Stomach smooth muscle (tissue), 2 donors: ENCODE results near the gene DIAPH2.
"Not testable (repeated sequence)": the region's sequence is repeated elsewhere in the genome, so short reads cannot be mapped to it uniquely, and the experiment has no call there.

Source experiments
- H3K27ac ChIP-seq: one replicate; pipeline ENCODE4 v1.7.0; 2013; ENCODE audit warnings: mild to moderate bottlenecking, low read length, inconsistent platforms
- H3K27me3 ChIP-seq, 2 donors: one replicate each; pipeline ENCODE4 v1.7.0; 2013; ENCODE audit warnings: low read length in 2 of 2; ENCODE audit not compliant: insufficient read depth in 2 of 2, control insufficient read depth in 1 of 2
- H3K36me3 ChIP-seq, 2 donors: one replicate each; pipeline ENCODE4 v1.7.0; 2013; ENCODE audit warnings: low read length in 2 of 2; ENCODE audit not compliant: control insufficient read depth in 2 of 2, insufficient read depth in 2 of 2
- H3K4me1 ChIP-seq: one replicate; pipeline ENCODE4 v1.7.0; 2013; ENCODE audit warnings: low read length; ENCODE audit not compliant: control insufficient read depth, insufficient read depth
- H3K4me3 ChIP-seq, 2 donors: one replicate each; pipeline ENCODE4 v1.7.0; 2013; ENCODE audit warnings: low read length in 2 of 2
- H3K9ac ChIP-seq, 2 donors: one replicate each; pipeline ENCODE4 v1.7.0; 2013; ENCODE audit warnings: low read length in 2 of 2, mild to moderate bottlenecking in 1 of 2
- H3K9me3 ChIP-seq, 2 donors: one replicate each; pipeline ENCODE4 v1.7.0; 2013; ENCODE audit warnings: low read length in 2 of 2; ENCODE audit not compliant: control insufficient read depth in 2 of 2
- donor health status: healthy.
- donor health status: Pancreatic carcinoma.

DIAPH2 gene

DNA sequence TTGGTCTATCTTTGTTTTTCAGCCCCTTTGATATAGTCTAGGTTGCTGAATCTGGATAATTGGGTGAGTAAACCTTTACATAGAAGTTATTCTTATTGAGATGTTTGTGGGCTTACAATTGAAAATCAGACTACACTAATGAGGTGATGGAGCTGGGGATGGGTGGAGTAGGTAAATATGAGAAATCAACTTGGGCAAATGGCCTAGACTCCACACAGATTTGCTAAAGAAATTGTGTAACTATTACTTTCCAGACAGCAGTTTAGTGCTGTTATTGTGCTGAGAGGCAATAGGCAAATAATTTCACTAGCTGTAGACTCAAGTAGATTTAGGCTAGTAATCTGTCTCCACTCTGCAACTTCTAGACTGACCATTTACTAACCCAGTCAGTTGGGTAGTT lies 8.2 kb downstream of the DIAPH2 start:
- Histone ChIP-seq H3K36me3 (no peaks in the 10 kb centered on the region), H3K27me3 (peaks cover 0 to 2% of the 10 kb centered on the region in 2 donors), H3K4me1 (no peaks in the 10 kb centered on the region), H3K4me3 (no peak overlapping the region), H3K9me3 (no peaks in the 10 kb centered on the region), H3K27ac (no peak overlapping the region), H3K9ac (no peak overlapping the region)

DNA sequence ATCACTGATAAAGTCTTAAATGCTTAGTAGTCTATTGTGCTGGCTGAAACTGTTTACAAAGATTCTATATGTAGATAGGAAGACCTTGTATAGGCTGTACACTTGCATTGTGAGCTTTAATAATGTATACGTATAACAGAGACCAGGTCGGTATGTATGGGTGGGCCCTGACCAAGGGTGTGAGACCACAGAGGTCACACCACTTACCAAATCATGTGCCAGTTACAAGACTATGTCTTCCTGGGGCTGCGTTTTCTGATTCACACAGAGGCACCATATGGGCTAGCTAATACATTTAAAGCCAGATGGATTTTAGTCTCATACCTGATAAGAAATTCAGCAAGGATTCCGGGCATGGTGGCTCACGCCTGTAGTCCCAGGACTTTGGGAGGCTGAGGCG lies 8.8 kb downstream of the DIAPH2 start:
- no peak overlapping the region for H3K9ac ChIP-seq
- H3K4me3 ChIP-seq: no peak overlapping the region
- no peaks in the 10 kb centered on the region for H3K4me1 ChIP-seq
- no peak overlapping the region for H3K27ac ChIP-seq
- peaks cover 0 to 2% of the 10 kb centered on the region in 2 donors for H3K27me3 ChIP-seq
- no peaks in the 10 kb centered on the region for H3K9me3 ChIP-seq
- H3K36me3 ChIP-seq: no peaks in the 10 kb centered on the region

DNA sequence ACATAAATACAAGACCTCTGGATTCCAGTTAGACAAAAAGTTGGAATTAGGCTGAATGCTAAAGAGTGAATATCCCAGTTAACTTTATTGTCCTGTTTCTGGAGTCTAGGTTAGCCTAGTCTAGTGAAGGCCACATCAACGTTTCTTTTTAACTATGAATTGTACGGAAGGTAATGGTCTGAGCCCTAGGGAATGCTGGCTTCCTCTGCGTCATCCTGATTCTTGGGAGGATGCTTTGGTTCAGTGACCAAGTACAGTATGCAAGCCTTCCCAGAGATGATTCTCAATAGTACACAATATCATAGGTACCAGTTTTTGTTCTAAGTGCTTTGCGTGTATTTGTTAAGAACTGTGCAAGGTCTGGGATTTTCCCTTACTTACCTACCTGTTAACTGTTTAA lies 11.8 kb downstream of the DIAPH2 start:
- no peak overlapping the region for H3K9ac ChIP-seq
- H3K4me3 ChIP-seq: no peak overlapping the region
- H3K9me3 ChIP-seq: no peaks in the 10 kb centered on the region
- H3K36me3 ChIP-seq: no peaks in the 10 kb centered on the region
- no peaks in the 10 kb centered on the region for H3K4me1 ChIP-seq
- H3K27me3 ChIP-seq: peaks cover 0 to 2% of the 10 kb centered on the region in 2 donors
- no peak overlapping the region for H3K27ac ChIP-seq

DNA sequence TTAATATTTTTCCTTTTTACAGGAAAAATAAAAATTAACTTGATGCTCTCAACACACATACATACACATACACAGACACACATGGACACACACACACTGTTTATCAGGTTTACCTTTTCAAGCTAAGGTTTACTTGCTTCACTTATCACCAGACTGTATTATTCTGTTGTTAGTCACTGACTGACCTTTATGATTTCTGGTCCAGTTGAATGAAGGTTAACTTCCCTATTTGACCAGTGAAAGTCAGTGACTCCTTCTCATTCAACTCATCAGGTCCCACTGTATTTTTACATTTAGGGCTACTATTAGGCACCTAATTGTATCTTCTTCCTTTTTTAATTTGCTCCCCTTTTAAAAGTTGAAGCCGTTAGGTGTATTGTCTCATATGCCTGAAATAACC lies 16.0 kb downstream of the DIAPH2 start:
- Histone ChIP-seq H3K4me1 (no peaks in the 10 kb centered on the region), H3K36me3 (no peaks in the 10 kb centered on the region), H3K27ac (no peak overlapping the region), H3K9me3 (no peaks in the 10 kb centered on the region), H3K9ac (no peak overlapping the region), H3K27me3 (peaks cover 0 to 2% of the 10 kb centered on the region in 2 donors), H3K4me3 (no peak overlapping the region)

DNA sequence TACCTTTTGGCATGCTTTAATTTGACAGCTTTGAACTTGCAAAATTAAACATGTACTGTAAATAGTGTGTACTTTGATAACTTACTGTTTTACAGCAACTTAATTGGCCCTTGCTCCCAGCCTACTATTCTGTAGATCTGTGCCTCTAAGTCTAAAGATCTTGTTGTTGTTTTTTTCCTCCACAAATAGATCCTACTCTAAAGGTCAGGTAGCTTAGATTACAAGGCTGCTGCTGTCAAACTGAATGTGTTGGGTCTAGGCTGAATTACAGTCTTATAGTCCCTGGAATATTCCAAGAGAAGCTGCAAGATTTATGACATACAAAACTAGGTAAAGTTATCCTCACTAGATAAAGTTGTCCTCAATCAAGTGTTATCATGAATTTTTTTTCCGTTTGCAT lies 18.7 kb downstream of the DIAPH2 start:
- no peaks in the 10 kb centered on the region for H3K9me3 ChIP-seq
- no peaks in the 10 kb centered on the region for H3K4me1 ChIP-seq
- H3K9ac ChIP-seq: no peak overlapping the region
- no peaks in the 10 kb centered on the region for H3K27me3 ChIP-seq
- H3K36me3 ChIP-seq: no peaks in the 10 kb centered on the region
- no peak overlapping the region for H3K27ac ChIP-seq
- no peak overlapping the region for H3K4me3 ChIP-seq

DNA sequence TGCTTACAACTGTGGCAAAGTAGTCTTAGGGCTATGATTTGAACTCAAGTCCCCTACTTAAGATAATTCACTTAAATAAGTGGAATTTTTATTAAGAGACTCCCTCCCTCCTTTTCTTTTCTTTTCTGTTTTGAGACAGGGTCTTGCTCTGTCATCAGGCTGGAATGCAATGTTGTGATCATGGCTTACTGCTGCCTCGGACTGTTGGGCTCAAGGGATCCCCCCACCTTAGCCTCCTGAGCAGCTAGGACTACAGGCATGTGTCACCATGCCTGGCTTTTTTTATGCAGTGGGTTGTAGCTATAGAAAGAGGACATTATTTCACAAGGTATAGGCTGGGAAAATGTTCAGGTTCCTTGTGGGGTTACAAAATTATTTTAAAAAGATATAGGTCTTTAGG lies 19.2 kb downstream of the DIAPH2 start:
- Histone ChIP-seq H3K4me1 (no peaks in the 10 kb centered on the region), H3K4me3 (no peak overlapping the region), H3K27ac (no peak overlapping the region), H3K9me3 (no peaks in the 10 kb centered on the region), H3K27me3 (no peaks in the 10 kb centered on the region), H3K9ac (no peak overlapping the region), H3K36me3 (no peaks in the 10 kb centered on the region)

DNA sequence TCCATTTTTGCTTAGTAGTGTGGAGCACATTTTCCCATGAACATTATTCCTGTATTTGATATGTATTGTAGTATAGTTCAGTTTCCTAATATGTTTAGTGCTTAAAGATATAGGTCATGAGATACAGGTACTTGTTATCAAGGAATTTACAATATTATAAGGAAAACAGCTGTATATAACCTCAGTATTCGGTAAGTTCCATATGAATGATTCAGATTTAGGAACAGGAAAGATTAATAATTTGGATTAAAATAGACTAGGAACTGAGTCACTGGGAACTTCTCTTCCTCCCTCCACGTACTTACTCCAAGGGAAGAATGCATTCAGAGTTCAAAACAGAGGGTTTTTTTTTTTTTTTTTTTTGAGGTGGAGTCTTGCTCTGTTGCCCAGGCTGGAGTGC lies 20.0 kb downstream of the DIAPH2 start:
- Histone ChIP-seq H3K4me1 (no peaks in the 10 kb centered on the region), H3K9me3 (no peaks in the 10 kb centered on the region), H3K4me3 (no peak overlapping the region), H3K36me3 (no peaks in the 10 kb centered on the region), H3K27ac (no peak overlapping the region), H3K27me3 (no peaks in the 10 kb centered on the region), H3K9ac (no peak overlapping the region)

DNA sequence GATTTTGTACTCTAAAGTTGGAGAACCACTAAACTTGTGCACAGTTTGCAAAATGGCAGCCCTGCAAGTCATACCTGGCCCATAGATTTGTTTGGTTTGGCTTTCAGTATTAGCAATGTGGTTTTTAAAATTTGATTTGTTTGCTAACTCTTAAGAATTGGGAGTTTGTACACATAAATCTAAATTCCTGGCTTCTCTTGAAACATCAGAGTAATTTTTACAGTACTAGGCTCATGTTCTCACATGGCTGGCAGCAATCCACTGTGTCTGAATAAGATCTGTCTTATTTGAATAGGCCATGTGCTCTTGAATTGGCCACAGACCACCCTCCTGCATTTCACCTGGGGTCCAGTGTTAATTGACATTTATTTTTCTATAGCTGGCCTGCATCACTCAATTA lies 21.3 kb downstream of the DIAPH2 start:
- Histone ChIP-seq H3K4me3 (no peak overlapping the region), H3K4me1 (no peaks in the 10 kb centered on the region), H3K27ac (no peak overlapping the region), H3K9me3 (no peaks in the 10 kb centered on the region), H3K27me3 (no peaks in the 10 kb centered on the region), H3K36me3 (no peaks in the 10 kb centered on the region), H3K9ac (no peak overlapping the region)

DNA sequence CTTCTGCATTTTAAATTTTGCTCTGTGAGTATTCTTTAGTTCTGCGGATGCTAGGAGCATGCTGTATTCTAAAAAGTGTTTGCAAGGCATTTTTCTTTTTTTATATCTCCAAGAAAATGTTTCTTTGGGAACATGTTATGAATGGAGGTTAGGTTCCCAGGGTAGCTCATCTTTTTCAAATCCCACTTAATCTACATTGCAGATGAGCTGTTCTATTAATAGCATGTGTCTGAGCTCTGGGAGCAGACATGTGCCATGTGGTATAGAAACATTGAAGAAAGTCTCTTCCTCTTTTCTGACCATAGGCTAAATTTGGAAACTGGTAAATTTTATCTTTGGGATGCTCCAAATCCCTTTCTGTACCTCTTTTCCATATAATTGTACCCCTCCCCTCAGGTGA lies 23.2 kb downstream of the DIAPH2 start:
- H3K36me3 ChIP-seq: no peaks in the 10 kb centered on the region
- no peak overlapping the region for H3K27ac ChIP-seq

DNA sequence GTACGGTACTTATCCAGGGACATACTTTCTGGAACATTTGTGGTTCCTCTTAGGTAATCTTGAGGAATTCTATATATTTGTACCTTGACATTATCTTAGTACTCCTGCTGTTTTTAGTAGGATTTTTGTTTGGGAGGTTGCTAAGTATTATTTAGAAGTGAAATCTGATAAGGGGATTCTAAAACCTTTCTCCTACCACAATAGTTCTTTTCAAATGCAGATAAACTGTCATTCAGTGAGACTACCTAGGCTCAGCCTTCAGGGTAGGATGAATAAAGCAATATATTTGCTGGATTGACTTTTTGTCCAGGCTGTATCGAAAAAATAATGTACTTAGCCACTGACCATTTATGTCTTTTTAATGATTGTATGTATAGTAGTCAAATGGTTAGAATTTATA lies 25.4 kb downstream of the DIAPH2 start:
- Histone ChIP-seq H3K27me3 (no peaks in the 10 kb centered on the region), H3K4me1 (no peaks in the 10 kb centered on the region)

More for the DNA sequence above, 23.2 kb downstream of the DIAPH2 start:
- no peaks in the 10 kb centered on the region for H3K9me3 ChIP-seq
- H3K27me3 ChIP-seq: no peaks in the 10 kb centered on the region
- H3K4me1 ChIP-seq: no peaks in the 10 kb centered on the region
- H3K9ac ChIP-seq: no peak overlapping the region
- no peak overlapping the region for H3K4me3 ChIP-seq

DNA sequence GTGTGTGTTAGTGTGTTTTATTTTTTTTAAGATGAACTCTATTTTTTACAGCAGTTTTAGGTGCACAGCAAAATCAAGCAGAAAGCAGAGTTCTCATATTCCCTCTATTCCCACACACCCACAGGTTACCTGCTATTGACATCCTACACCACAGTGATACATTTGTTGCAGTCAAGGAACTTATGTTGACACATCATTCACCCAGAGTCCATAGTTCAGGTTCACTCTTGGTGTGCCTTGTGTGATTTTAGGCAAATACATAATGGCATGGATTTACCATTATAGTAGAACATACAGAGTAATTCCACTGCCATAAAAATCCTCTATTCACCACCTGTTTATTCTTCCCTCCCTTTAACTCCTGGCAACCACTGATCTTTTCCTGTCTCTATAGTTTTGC lies 28.7 kb downstream of the DIAPH2 start:
- Histone ChIP-seq H3K9ac (no peak overlapping the region), H3K27me3 (no peaks in the 10 kb centered on the region), H3K36me3 (no peaks in the 10 kb centered on the region), H3K4me3 (no peak overlapping the region), H3K9me3 (no peaks in the 10 kb centered on the region), H3K27ac (no peak overlapping the region), H3K4me1 (no peaks in the 10 kb centered on the region)

More for the DNA sequence above, 25.4 kb downstream of the DIAPH2 start:
- Histone ChIP-seq H3K9me3 (no peaks in the 10 kb centered on the region), H3K9ac (no peak overlapping the region), H3K4me3 (no peak overlapping the region), H3K36me3 (no peaks in the 10 kb centered on the region), H3K27ac (no peak overlapping the region)

DNA sequence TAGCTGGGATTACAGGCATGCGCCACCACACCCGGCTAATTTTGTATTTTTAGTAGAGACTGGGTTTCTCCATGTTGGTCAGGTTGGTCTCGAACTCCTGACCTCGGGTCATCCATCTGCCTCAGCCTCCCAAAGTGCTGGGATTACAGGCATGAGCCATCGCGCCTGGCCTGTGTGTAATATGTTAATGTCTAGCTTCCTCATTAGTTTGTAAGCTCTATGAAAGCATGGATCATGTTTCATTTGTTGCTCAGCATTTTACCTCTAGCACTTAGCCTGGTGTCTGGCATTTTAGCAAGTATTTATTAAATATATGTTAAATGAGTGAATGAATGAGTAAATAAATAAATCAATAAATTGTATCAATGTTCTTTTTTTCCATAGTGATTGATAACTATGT lies 29.8 kb downstream of the DIAPH2 start:
- H3K27me3 ChIP-seq, H3K36me3 ChIP-seq, H3K27ac ChIP-seq, H3K4me3 ChIP-seq, H3K9ac ChIP-seq, H3K4me1 ChIP-seq, H3K9me3 ChIP-seq: not testable (repeated sequence)
